ENCODE measurements around the gene CD6. TPM values are rescaled to one million over a fixed set of nuclear protein-coding genes. Genes with fewer than 3 reads are reported as not detected.

CD6 gene
- total RNA-seq, 4 donors from 2014 or later: 0.33 to 4.0 (median 1.1) TPM

DNA sequence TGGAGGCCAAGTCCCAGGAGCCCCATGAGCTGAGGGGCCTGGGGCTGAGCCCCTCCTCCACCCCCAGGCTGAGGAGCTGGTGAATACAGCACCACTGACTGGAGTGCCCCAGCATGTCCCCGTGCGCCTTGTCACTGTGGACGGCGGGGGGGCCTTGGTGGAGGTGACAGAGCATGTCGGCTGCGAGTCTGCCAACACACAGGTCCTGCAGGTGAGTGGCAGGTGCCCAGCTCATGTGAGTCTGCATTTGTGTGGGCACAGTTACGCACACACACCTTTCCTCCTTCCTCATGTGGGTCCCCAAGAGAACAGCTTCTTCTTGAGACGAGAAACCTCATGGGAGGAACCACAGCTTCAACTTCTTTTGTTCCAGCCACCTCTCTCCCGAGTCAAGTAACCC lies 39.6 kb upstream of the CD6 start:
- TF ChIP-seq, protein P1, sequence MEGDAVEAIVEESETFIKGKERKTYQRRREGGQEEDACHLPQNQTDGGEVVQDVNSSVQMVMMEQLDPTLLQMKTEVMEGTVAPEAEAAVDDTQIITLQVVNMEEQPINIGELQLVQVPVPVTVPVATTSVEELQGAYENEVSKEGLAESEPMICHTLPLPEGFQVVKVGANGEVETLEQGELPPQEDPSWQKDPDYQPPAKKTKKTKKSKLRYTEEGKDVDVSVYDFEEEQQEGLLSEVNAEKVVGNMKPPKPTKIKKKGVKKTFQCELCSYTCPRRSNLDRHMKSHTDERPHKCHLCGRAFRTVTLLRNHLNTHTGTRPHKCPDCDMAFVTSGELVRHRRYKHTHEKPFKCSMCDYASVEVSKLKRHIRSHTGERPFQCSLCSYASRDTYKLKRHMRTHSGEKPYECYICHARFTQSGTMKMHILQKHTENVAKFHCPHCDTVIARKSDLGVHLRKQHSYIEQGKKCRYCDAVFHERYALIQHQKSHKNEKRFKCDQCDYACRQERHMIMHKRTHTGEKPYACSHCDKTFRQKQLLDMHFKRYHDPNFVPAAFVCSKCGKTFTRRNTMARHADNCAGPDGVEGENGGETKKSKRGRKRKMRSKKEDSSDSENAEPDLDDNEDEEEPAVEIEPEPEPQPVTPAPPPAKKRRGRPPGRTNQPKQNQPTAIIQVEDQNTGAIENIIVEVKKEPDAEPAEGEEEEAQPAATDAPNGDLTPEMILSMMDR (IDR thresholded peaks at IDR 0.05; ENCODE audit: low read depth): no peak

GRCh38 chr11:60932605-60933356 lies 38.7 kb upstream of the CD6 start:
- TF ChIP-seq, protein P1 (IDR thresholded peaks at IDR 0.05; ENCODE audit: low read depth): no peak

DNA sequence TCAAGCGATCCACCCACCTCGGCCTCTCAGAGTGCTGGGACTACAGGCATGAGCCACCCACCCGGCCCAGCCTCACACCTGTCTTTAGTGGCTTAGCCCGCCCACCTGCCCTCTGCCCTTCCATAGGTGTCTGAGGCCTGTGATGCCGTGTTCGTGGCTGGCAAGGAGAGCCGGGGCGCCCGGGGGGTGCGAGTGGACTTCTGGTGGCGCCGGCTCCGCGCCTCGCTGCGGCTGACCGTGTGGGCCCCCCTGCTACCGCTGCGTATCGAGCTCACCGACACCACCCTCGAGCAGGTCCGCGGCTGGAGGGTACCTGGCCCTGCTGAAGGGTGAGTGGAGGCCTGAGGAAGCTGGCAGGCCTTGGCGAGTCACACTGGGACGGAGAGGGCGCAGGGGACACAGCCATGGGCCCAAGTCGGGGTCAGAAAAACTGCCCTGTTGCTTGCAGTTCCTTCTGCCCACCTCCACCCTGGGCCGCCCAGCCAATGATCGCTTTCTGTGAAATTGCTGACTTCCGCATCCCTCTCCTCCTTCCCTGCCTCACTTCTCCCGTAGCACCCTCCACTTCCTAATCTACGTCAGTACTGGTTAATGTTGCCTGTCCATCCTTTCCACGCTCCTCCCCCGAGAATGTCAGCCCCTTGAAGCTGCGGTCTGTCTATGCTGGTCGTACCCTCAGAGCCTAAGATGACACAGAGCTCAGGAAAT lies 37.9 kb upstream of the CD6 start:
- TF ChIP-seq, protein P1 (IDR thresholded peaks at IDR 0.05; ENCODE audit: low read depth): no peak

GRCh38 chr11:60934124-60934789 lies 37.2 kb upstream of the CD6 start:
- TF ChIP-seq, protein P1 (IDR thresholded peaks at IDR 0.05; ENCODE audit: low read depth): no peak

- TF ChIP-seq, protein P1 (IDR thresholded peaks at IDR 0.05; ENCODE audit: low read depth): no peak
Measured at GRCh38 chr11:60934790-60935605, 36.5 kb upstream of the CD6 start.

- TF ChIP-seq, protein P1 (IDR thresholded peaks at IDR 0.05; ENCODE audit: low read depth): no peak
Measured at GRCh38 chr11:60935676-60936442, 35.6 kb upstream of the CD6 start.
